Measurements from ENCODE around the gene CHDH.

The CHDH gene

GRCh38 chr3:53789459-53789858 lies 56.8 kb downstream of the CHDH start:
- DNase-seq (ENCODE audit: low spot score), result no peak

GRCh38 chr3:53788038-53788437 lies 58.2 kb downstream of the CHDH start:
- DNase-seq (ENCODE audit: low spot score), result no peak

- no peak for DNase-seq (ENCODE audit: low spot score)
Observed at GRCh38 chr3:53787016-53787415, 59.2 kb downstream of the CHDH start.

GRCh38 chr3:53780806-53781205 lies 65.4 kb downstream of the CHDH start:
- no peak for DNase-seq (ENCODE audit: low spot score)

- DNase-seq (ENCODE audit: low spot score), result no peak
Observed at GRCh38 chr3:53780171-53780570, 66.0 kb downstream of the CHDH start.

- DNase-seq (ENCODE audit: low spot score), result no peak
Observed at GRCh38 chr3:53778153-53778552, 68.1 kb downstream of the CHDH start.

GRCh38 chr3:53777468-53777867 lies 68.8 kb downstream of the CHDH start:
- no peak for DNase-seq (ENCODE audit: low spot score)

GRCh38 chr3:53776494-53777101 lies 69.6 kb downstream of the CHDH start:
- no peak for DNase-seq (ENCODE audit: low spot score)

- DNase-seq (ENCODE audit: low spot score), result no peak
Observed at GRCh38 chr3:53775834-53776251, 70.4 kb downstream of the CHDH start.

GRCh38 chr3:53775018-53775417 lies 71.2 kb downstream of the CHDH start:
- DNase-seq (ENCODE audit: low spot score), result no peak

- DNase-seq (ENCODE audit: low spot score), result no peak
Observed at GRCh38 chr3:53774414-53774813, 71.8 kb downstream of the CHDH start.

- DNase-seq (ENCODE audit: low spot score), result no peak
Observed at GRCh38 chr3:53773611-53774368, 72.4 kb downstream of the CHDH start.

- DNase-seq (ENCODE audit: low spot score), result no peak
Observed at GRCh38 chr3:53773021-53773436, 73.2 kb downstream of the CHDH start.

- no peak for DNase-seq (ENCODE audit: low spot score)
Observed at GRCh38 chr3:53772562-53772961, 73.7 kb downstream of the CHDH start.

GRCh38 chr3:53768478-53769459 lies 77.5 kb downstream of the CHDH start:
- no peak for DNase-seq (ENCODE audit: low spot score)

- no peak for DNase-seq (ENCODE audit: low spot score)
Observed at GRCh38 chr3:53766706-53767105, 79.5 kb downstream of the CHDH start.

GRCh38 chr3:53765753-53766152 lies 80.5 kb downstream of the CHDH start:
- DNase-seq (ENCODE audit: low spot score), result no peak

GRCh38 chr3:53764026-53764775 lies 82.0 kb downstream of the CHDH start:
- no peak for DNase-seq (ENCODE audit: low spot score)

GRCh38 chr3:53763353-53763752 lies 82.9 kb downstream of the CHDH start:
- no peak for DNase-seq (ENCODE audit: low spot score)
